NCI-H510A treated with DMSO at 0.1 percent for 48 hours (cell line): ENCODE data around the gene RNF145.
A peak's percentile ranks its signal among the peaks of the same experiment; 100 is the strongest.

ENCODE experiments used
- DNase-seq: peaks from one replicate; lab custom pipeline; 2025; lab: John Stamatoyannopoulos, UW

RNF145 gene

DNA sequence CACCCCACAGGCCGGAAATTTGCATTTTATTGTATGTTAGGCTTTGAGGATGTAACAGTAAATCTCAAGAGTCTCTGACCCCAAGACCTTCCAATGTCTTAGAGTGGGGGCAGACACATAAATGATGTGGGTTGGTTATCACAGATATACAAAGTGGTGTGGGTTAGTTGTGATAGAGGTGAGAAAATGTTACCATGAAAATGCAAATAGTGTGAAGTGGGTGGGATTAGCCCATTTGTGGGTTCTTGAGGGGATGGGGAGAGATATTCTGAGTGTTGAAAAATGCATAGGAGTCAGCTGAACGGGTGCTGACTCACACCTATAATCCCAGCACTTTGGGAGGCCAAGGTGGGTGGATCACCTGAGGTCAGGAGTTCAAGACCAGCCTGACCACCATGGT, 7.9 kb upstream of the RNF145 start:
- DNase-seq: no peak

DNA sequence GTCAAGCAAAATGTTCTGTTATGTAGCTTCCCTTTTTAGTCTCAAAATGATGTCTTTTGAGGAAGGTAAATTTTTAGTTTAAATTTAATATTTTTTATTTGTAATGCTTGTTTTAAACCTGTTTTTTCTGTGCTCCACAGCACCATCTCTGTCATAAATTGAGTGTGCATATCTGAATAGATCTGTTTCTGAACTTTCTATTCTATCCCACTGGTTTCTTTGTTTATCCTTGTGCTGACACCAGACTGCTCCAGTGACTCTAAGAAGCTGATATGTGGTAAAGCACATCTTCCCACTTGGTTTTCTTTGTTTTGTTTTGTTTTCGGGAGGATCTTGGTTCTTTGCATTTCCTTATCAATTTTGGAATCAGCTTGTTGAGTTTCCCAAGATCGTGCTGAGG, 7.1 kb upstream of the RNF145 start:
- no peak for DNase-seq

DNA sequence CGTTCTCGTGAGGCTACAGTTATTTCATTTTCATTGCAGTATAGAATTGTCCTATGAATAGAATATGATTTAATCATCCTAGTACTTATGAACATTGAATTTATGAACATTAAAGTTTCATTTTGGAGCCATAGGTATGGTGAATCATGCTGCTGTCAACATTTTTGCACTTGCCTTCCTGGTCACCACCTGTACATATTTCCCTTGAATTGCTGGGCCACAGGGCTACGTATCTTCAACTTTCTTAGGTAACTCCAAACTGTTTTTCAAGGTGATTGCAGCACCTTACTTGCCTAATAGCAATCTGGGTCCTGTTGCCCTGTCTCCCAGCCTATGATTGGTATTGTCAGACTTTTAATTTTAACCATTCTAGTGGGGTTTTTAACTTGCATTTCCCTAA, 6.5 kb upstream of the RNF145 start:
- no peak for DNase-seq

DNA sequence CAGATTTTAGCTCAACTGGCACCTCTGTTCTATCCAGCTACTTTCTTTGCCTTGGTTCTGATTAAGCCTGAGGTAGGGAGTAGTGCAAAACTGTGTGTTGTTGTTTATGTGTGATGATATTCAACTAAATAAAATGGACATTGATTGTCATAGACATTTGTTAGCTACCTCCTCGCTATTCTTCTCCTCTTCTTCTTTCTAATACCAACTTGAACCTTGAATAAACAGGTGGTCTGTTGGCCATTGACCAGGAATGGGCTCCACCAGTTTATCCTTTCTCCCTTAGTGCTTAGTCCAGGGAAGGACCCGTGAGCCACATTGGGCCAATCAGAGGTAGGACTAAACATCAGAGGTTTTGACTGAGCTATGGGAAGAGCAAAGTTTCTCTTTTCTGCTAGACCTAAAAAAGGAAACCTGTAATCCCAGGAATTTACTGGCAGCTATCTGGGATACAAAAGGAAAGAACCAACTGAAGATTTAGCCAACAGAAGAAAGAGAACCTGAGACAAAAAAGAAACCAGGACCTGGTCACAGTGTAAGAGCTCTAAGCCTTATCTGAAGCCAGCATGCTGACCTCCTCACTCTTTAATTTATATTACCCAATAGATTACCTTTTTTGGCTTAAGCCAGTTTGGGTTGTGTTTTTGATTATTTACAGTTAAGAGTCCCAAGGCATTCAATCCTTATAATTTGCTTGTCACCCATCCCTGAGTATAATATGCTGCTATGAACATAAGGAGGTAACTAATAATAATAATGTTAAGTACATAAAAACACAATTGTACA, 5.3 kb upstream of the RNF145 start:
- no peak for DNase-seq

DNA sequence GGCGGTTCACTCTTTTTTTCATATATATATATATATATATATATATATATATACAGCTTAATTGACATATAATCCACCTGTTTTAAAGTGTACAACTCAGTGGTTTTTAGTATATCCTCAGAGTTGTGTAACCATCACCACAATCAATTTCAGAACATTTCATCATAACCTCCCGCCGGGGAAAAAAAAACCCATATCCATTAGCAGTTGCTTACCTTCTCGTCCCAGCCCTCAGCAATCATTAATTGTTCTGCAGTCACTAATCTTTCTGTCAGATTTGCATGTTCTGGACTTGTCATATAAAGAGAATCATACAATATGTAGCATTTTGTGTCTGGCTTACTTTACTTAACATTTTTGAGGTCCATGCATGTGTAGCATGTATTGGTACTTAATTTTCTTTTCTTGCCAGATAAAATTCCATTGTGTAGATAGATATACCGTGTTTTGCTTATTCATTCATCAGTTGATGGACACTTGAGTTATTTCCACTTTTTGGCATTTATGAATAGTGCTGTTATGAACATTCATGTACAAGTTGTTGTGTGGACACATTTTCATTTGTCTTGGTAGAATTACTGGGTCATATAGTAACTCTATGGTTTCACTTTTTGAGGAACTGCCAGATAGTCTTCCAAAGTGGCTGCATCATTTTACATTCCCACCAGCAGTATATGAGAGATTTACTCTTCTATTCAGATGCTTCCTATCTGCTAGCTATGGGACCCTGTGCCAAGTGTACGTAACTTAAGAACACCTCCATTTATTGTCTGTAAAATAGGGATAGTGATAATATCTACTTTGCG, 3.5 kb upstream of the RNF145 start:
- DNase-seq: no peak

DNA sequence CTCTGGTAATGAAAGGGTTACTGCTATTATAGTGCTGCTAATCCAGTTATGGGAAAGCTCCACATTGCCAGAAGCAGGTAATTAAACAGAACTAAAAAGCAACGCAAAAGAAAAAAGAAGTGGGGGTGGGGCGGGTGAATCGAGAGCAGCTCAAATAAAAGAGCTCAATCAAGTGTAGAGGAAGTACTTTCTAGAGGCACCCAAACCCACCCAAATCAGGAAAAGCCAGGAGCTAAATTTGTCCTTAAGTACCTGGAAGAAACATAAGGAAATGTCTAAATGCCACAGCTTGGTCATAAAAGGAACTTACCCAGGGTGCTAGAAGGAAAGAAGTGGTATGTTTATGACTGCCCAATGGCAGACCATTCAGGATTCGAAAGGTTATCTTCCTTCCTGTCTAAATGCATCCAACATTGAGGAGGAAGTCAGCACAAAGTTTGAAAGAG, 2.4 kb upstream of the RNF145 start:
- no peak for DNase-seq

DNA sequence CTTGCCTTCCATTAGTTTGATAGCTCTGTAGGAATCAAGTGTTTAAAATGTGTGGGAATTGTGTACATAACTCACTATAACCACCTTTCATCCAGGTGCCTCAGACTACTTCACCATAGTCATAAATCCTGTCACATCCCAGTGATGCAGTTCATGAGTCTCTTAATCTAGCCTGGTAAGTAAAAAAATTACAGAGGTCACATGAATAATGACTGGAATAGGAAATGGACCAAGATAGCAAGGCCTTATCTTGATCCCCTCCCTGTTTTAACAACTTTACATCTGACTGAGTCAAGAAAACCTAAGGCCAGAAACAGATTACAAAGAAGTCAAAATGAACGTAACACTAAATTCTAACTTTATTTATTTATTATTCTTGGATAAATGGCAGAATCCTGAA, 1.5 kb upstream of the RNF145 start:
- peak; percentile 29 for DNase-seq

DNA sequence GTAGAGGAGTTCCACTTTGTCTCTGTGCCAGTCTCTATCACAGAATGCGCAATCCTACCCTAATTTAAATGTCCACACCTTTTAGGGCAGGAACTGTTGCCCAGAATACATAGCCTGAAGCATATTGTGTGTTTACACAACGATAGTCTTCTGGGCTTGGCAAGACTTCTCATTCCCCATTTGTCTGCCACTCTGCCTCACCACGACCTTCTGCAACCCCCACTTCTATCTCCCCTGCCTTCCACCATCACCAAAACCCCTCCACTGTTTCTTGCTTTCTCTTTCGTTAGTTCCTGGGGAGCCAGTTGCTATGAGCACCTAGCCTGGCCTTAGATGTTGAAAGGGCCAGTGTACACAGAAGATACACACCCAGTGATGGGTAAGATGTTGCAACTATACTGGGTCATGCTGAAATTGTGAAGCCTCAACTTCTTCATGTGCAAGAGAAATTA, 883 bp upstream of the RNF145 start:
- DNase-seq: no peak

DNA sequence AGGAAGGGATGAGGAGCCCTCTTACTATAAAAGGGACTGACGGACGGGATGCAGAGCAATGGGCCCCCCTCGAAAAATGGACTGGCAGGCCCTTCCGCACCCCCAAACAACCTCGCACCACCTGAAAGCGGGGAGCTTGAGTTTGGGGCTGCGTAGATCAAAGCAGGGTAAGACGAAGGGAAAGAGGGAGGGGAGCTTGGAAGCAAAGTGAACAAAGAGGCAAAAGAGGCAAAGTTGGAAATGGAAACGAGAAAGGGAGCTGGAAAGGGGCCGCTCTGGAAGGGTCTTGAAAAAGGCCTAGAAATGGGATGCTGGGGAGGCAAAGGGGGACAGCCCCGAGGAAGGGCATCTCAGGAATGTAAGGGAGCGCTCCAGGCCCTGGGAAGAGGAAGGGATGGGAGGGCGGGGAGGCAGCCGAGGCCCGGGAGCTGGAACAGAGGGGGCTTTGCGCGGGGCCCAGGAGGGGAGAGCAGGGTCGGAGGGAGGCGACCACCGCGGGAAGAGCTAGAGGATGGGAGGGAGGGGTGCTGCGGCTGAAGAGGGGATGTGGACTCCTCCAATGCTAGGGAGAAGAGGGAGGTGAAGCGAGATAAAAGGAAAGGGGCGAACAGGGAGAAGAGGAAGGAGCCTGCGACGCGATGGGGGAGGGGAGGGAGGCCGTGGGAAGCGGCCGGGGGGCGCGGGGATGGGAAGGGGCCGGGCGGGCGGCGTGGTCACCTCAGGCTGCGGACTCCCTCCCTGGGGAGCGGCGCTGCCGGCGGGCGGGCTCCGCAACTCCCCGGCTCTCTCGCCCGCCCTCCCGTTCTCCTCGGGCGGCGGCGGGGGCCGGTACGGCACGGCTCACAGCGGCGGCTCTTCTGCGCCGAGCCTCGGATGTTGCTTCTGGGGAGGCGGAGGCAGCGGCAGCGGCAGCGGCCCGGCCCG, 577 bp downstream of the RNF145 start:
- DNase-seq: no peak

DNA sequence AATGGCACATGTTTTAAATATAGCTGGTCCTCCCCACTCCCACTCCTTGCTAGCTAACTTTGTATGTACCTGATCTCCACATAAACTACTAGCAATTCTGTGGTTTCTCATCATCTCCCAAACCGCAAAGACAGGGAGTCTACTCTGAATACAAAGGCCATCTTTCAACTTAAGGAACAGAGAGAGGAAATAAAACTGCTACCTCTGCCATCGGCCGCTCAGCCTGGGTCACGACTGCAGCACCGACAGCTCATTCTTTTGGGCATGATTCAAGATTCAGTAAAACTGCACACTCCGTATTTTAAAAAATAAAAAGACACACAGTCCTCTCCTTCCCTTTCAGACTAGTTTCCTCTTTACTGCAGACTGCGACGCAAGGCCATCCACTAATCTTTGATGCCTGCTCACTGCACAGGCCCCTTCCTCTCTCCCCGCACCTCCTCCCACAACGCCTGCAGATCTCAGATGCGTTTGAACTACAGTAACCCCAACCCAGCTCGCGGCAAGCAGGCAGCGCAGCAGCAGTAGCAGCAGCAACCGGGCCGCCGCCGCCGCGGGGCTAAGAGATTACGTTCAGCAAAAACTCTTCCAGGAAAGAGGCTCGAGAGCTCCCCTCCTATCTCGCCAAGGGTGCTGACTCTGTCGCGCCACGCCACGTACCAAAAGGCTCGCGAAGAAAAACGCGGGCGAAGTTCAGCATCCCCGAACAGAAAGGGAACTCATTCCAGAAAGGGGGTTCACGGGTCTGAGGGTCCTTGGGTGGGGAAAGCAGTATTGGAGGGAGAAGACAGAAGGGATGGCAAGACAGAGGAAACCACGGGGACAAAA, 1.5 kb downstream of the RNF145 start:
- DNase-seq: peak; percentile 31

DNA sequence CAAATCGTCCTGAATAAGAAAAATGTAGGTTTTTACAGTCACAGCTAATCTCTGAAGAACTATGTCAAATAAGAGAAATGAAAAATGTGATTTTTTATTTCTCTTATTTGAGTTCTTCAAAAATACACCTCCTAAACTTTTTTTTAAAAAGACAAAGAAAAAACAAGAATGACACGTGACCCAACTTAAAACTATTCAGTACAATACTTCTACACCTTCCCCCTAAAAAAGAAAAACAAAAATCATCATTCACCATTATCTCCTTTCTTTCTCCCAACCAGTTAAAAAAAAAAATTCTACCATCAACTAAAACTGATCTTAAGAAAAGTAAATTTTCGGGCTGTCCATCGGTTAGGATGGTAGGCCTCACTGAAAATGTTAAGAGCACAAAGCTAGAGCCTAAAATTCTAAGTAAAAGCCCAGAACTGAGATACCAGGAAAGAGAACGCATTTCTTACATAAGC, 2.1 kb downstream of the RNF145 start:
- no peak for DNase-seq

DNA sequence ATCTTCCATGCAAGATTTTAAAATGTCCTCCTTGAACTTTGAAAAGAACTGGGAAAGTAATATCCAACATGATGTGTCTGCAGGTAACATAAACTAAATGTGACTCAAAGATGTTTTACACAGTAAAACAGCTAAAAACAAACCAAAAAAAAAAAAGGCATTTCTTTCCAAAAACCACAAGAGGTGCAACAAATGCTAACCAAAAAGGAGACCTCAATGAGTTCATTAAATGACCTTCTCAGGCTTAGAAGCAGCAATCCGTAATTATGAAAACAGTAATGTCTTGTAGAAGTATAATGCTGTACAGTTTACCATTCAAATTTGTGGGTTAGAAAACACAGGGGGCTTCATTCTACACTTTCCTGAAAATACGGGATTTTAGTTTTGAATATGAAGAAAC, 2.5 kb downstream of the RNF145 start:
- no peak for DNase-seq

DNA sequence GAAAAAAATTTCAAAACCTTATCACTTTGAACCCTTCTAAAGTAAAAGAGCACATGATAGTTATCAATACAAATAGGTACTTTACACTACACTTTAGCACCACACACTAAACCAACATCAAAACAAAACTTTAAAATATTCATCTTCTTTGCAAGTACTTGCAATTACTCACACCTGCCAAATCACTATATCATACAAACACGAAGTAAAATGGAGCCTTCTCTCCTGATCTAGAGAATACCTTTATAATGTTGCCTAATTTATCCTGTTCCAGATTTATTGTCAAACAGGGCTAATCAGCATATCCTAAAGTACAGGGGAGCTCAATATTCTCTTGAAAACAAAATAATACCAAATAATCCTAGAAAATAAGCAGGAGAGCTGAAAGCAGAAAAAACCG, 3.0 kb downstream of the RNF145 start:
- DNase-seq: no peak

DNA sequence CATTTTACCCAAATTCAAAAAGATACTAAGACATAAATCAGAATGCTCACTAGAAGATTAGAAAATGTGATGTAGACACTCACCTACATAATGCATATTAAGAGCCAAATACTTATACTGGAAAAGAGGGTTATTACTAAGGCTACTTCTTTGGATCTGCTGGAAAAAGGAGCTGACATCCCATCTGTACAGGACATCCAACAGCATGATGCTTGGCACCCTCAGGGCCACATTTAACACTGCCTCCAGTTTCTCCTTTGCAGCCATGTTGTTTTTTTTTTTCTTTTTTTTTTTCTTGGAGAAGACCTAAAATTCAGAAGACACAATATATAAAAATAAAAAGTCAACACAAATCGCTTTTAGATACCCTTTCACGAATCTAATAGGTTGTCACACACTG, 6.0 kb downstream of the RNF145 start:
- DNase-seq: no peak

DNA sequence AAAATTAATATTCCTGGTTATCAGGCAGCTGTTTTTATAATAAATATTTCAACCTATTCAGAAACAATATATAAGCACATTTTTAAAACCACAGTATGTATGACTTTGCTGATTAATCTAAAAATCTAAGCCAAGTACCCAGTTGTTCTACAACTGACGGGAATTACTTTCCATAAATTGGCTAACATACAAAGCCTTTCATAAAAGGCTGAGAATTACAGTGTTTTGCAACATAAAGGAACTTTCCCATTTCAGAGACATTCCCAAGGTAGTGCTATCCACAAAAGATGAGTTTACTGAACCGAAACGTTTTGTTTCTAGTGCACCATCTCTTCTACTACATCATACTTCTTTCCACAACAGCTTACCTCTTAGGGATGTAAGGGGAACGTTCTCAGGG, 7.2 kb downstream of the RNF145 start:
- DNase-seq: no peak

DNA sequence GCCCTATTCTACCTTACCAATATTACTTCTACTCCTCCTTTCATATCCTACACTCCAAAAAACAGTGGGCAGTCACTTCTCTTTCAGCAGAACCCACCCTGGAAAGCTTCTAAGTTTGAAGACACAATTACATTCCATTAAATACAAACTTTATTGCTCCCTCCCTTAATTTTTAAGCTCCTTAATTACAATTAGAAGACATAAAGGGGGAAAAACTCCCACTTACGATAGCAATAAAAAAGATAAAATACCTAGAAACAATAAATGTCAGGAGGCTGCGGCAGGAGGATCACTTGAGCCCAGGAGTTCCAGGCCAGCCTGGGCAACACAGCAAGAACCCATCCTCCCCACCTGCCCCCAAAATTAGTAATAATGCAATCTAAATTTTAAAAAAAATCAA, 9.6 kb downstream of the RNF145 start:
- DNase-seq: no peak

DNA sequence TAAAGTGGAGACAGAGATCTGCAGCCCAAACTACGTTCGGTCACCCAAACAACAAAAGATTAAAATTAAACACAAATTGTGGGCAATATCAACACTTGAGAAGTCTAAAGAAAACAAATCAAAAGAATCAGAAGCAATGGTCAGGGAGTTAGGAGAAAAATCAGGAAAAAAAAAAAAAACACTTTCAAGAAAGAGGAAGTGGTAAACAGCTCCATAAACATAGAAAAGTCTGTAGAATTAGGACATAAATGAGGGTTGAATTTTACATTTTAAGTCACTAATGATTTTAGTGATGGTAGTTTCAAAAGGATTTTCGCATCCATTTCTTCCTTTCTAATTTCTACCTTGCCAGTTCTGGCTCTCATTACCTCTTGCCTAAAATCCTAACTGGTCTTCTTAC, 10.1 kb downstream of the RNF145 start:
- no peak for DNase-seq

DNA sequence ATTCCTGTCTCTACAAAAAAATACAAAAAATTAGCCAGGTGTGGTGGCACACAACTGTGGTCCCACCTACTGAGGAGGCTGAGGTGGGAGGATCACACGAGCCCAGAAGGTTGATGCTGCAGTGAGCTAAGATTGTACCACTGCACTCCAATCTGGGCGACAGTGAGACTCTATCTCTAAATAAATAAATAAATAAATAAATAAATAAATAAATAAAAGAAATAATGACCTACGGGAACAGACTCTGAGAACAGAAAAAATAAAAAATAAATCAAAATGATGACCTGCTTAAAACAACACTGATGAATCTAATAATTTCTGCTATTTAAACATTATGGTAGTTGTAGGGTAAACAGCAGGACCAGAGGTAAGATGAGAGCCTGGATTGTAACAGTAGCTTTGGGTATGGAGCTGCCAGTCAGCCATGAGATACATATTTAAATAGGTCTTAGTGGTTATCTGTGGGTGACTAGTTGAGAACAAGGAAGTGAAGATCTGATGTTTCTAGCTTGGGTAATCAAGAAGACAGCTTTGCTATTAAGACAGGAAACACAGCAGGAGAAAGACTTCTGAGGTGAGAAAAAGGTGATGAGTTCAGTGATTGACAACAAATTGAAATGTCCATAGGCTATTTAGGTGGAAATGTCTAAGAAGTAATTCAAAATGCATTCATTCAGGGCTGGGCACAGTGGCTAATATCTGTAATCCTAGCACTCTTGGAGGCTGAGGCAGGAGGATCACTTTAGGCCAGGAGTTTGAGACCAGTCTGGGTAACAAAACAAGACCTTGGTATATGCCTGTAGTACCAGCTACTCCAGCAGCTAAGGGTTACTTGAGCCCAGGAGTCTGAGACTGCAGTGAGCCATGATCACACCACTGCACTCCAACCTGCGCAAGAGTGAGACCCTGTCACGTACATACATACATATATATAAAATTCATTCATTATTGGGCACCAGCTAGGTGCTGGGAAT, 11.0 kb downstream of the RNF145 start:
- no peak for DNase-seq

DNA sequence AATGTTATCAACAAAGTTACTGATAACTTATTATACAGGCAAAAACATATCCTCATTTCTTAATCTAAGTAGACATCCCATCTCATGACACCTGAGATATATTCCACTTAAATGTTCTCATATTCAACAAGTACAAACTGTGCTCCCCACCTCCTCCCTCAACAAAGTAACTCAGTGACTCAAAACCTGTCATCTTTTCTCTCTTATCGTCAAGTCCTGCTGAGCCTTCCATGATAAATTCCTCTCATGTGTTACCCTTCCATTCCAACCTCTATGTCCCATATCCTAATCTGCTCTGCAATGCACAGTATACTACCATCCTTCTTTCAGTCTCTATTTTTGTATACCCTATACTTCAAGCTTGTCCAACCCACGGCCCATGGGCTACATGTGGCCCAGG, 13.6 kb downstream of the RNF145 start:
- DNase-seq: no peak

DNA sequence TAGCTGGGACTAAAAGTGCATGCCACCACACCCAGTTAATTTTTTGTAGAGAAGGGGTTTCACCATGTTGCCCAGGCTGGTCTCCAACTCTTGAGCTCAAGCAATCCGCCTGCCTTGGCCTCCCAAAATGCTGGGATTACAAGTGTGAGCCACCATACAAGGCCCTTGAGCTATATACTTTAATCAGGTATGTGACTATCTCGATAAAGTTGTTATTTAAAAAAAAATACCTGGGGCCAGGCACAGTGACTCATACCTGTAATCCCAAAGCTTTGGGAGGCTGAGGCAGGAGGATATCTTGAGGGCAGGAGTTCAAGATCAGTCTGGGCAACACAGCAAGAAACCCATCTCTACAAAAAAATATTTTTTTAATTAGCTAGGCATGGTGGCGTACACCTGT, 19.2 kb downstream of the RNF145 start:
- DNase-seq: no peak
